ENCODE data around the gene SEMA5B.

Gene SEMA5B

GRCh38 chr3:122964811-122965210 is 62.8 kb downstream of the SEMA5B start:
- Histone ChIP-seq H4K20me1 (ENCODE audit: insufficient read depth) (no peaks in the 10 kb centered on the region), H3K9ac (no peak overlapping the region), H3K79me2 (ENCODE audit: insufficient read depth, low read depth) (no peaks in the 10 kb centered on the region), H3K36me3 (ENCODE audit: insufficient read depth) (no peaks in the 10 kb centered on the region), H2AFZ (ENCODE audit: low read depth) (no peak overlapping the region), H3K4me3 (IDR thresholded peaks at IDR 0.05; ENCODE audit: insufficient read depth, low read depth, low read length) (no peak overlapping the region), H3K27ac (no peak overlapping the region), H3K4me2 (no peak overlapping the region), H3K4me1 (ENCODE audit: low read depth, poor library complexity, severe bottlenecking) (no peaks in the 10 kb centered on the region), H3K27me3 (ENCODE audit: insufficient read depth, low read depth) (no peaks in the 10 kb centered on the region)
- TF ChIP-seq CTCF (conservative IDR thresholded peaks at IDR 0.05; ENCODE audit: low read depth, low read length) = no peak

DNA sequence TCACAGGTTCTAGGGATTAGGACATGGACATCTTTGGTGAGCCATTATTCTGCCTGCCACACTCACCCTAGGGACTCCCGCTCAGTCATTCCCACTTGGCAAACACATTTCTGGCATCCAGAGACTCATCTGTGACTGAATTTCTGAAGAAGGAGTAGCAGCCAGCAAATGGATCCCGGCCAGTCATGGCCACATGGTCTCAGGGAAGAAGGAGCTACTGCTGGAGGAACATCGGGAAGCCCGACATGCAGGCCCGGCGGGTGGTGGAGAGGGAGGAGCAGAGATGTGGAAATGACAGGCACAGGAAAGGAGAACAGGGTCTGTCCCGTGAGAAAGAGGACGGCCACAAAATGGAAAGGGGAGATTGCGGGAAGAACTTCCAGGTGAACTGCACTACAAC is 65.4 kb downstream of the SEMA5B start:
- Histone ChIP-seq H3K27me3 (ENCODE audit: insufficient read depth, low read depth) (no peaks in the 10 kb centered on the region), H4K20me1 (ENCODE audit: insufficient read depth) (no peaks in the 10 kb centered on the region), H3K36me3 (ENCODE audit: insufficient read depth) (no peaks in the 10 kb centered on the region), H3K4me3 (IDR thresholded peaks at IDR 0.05; ENCODE audit: insufficient read depth, low read depth, low read length) (no peak overlapping the region), H3K4me2 (no peak overlapping the region), H3K9ac (no peak overlapping the region), H3K4me1 (ENCODE audit: low read depth, poor library complexity, severe bottlenecking) (no peaks in the 10 kb centered on the region), H3K27ac (no peak overlapping the region), H3K79me2 (ENCODE audit: insufficient read depth, low read depth) (no peaks in the 10 kb centered on the region), H2AFZ (ENCODE audit: low read depth) (no peak overlapping the region)
- TF ChIP-seq CTCF (conservative IDR thresholded peaks at IDR 0.05; ENCODE audit: low read depth, low read length) = no peak

DNA sequence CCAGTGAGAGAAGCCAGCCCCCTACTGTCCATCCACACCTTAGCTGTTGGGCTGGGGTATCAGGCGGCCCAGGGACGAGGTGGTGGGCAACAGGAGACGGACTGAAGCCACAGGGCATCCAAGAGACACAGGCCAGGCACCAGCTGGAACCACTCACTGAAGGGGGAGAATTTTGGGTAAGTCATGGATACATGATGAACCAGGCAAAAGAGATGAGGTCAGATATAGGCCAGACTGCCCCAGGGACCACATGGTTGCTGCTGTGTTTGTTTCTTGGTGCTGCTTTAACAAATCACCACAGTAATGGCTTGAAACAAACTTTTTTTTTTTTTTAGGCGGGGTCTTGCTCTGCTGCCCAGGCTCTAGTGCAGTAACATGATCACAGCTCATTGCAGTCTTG is 66.4 kb downstream of the SEMA5B start:
- Histone ChIP-seq H4K20me1 (ENCODE audit: insufficient read depth) (no peaks in the 10 kb centered on the region), H3K4me3 (IDR thresholded peaks at IDR 0.05; ENCODE audit: insufficient read depth, low read depth, low read length) (no peak overlapping the region), H3K79me2 (ENCODE audit: insufficient read depth, low read depth) (no peaks in the 10 kb centered on the region), H3K4me2 (no peak overlapping the region), H3K4me1 (ENCODE audit: low read depth, poor library complexity, severe bottlenecking) (no peaks in the 10 kb centered on the region), H3K36me3 (ENCODE audit: insufficient read depth) (no peaks in the 10 kb centered on the region), H3K27ac (no peak overlapping the region), H3K9ac (no peak overlapping the region), H3K27me3 (ENCODE audit: insufficient read depth, low read depth) (no peaks in the 10 kb centered on the region), H2AFZ (ENCODE audit: low read depth) (no peak overlapping the region)
- TF ChIP-seq CTCF (conservative IDR thresholded peaks at IDR 0.05; ENCODE audit: low read depth, low read length) = no peak

GRCh38 chr3:122960652-122961051 is 66.9 kb downstream of the SEMA5B start:
- H3K4me2 ChIP-seq = no peak overlapping the region
- no peak overlapping the region for H3K27ac ChIP-seq
- no peaks in the 10 kb centered on the region for H3K4me1 ChIP-seq (ENCODE audit: low read depth, poor library complexity, severe bottlenecking)
- H3K79me2 ChIP-seq (ENCODE audit: insufficient read depth, low read depth) = no peaks in the 10 kb centered on the region
- H2AFZ ChIP-seq (ENCODE audit: low read depth) = no peak overlapping the region
- H3K36me3 ChIP-seq (ENCODE audit: insufficient read depth) = no peaks in the 10 kb centered on the region
- no peaks in the 10 kb centered on the region for H4K20me1 ChIP-seq (ENCODE audit: insufficient read depth)
- H3K27me3 ChIP-seq (ENCODE audit: insufficient read depth, low read depth) = no peaks in the 10 kb centered on the region
- no peak for TF ChIP-seq CTCF (conservative IDR thresholded peaks at IDR 0.05; ENCODE audit: low read depth, low read length)
- no peak overlapping the region for H3K9ac ChIP-seq
- no peak overlapping the region for H3K4me3 ChIP-seq (IDR thresholded peaks at IDR 0.05; ENCODE audit: insufficient read depth, low read depth, low read length)

DNA sequence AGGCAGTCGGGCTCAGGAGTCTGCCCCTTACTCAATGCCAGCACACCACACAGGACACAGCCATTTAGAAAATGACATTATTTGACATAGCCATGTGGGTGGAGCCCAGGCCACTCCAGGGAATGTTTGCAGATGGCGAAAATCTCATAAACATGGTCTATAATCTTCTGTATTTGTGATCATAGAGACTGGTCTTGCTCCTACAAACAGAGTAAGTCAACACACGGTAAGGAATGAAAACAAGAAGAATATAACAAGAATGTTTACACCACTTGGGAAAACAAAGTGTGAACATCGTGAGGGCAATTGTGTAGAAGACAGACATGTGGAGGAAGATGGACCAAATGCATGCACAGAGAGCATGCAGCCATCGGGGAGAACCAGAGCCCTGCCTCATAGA is 68.2 kb downstream of the SEMA5B start:
- Histone ChIP-seq H2AFZ (ENCODE audit: low read depth) (no peak overlapping the region), H3K27ac (no peak overlapping the region), H3K9ac (no peak overlapping the region), H3K79me2 (ENCODE audit: insufficient read depth, low read depth) (no peaks in the 10 kb centered on the region), H3K27me3 (ENCODE audit: insufficient read depth, low read depth) (no peaks in the 10 kb centered on the region), H4K20me1 (ENCODE audit: insufficient read depth) (no peaks in the 10 kb centered on the region), H3K4me1 (ENCODE audit: low read depth, poor library complexity, severe bottlenecking) (no peaks in the 10 kb centered on the region), H3K4me2 (no peak overlapping the region), H3K36me3 (ENCODE audit: insufficient read depth) (no peaks in the 10 kb centered on the region), H3K4me3 (IDR thresholded peaks at IDR 0.05; ENCODE audit: insufficient read depth, low read depth, low read length) (no peak overlapping the region)
- TF ChIP-seq CTCF (conservative IDR thresholded peaks at IDR 0.05; ENCODE audit: low read depth, low read length) = no peak

All from KMS-11 (cell line).